SU-DHL-6 (cell line): ENCODE measurements around the gene UCHL1.

Experiments used
- H2AFZ ChIP-seq: fragments of 200-600 bp; sonication (generic); 2 replicates; pipeline ENCODE4 v1.6.1; 2014; ENCODE audit warnings: low read depth, mild to moderate bottlenecking, moderate library complexity, mixed read lengths, antibody characterized with exemption, low read length; ENCODE audit not compliant: severe bottlenecking
- H3F3A ChIP-seq: fragments of 200-600 bp; shearing (Covaris generic); 2 replicates; pipeline ENCODE4 v1.6.0; 2016; ENCODE audit warnings: antibody characterized with exemption, mild to moderate bottlenecking; ENCODE audit not compliant: insufficient read depth
- H3K27ac ChIP-seq: fragments of 200-600 bp; sonication (generic); 2 replicates; pipeline ENCODE4 v1.5.1; 2016; ENCODE audit warnings: low read depth, mild to moderate bottlenecking, low read length, moderate library complexity, mixed read lengths
- H3K27me3 ChIP-seq: fragments of 200-600 bp; sonication (generic), shearing (Covaris generic); 2 replicates; pipeline ENCODE4 v1.6.0; 2014; ENCODE audit warnings: mild to moderate bottlenecking, low read length
- H3K36me3 ChIP-seq: fragments of 200-600 bp; sonication (generic); 2 replicates; pipeline ENCODE4 v1.6.1; 2014; ENCODE audit warnings: mild to moderate bottlenecking, low read length, mixed read lengths
- H3K4me2 ChIP-seq: fragments of 300-600, 200-600 bp; shearing (Covaris generic), sonication (generic); 2 replicates; pipeline ENCODE4 v1.6.0; 2014; ENCODE audit warnings: low read length, low read depth, mild to moderate bottlenecking; ENCODE audit not compliant: poor library complexity, severe bottlenecking
- H3K4me3 ChIP-seq: fragments of 200-600 bp; sonication (generic); 2 replicates; pipeline ENCODE4 v1.5.1; 2014; ENCODE audit warnings: antibody characterized with exemption, low read length, mild to moderate bottlenecking, mixed read lengths; ENCODE audit not compliant: insufficient read depth, poor library complexity, severe bottlenecking
- H3K79me2 ChIP-seq: fragments of 200-600 bp; sonication (generic); 2 replicates; pipeline ENCODE4 v1.6.1; 2014; ENCODE audit warnings: mild to moderate bottlenecking, low read length, moderate library complexity; ENCODE audit not compliant: insufficient read depth
- H3K9ac ChIP-seq: fragments of 200-600 bp; sonication (generic); 2 replicates; pipeline ENCODE4 v1.7.0; 2014; ENCODE audit warnings: mild to moderate bottlenecking, low read length
- H3K9me2 ChIP-seq: fragments of 200-600 bp; sonication (generic); replicated peaks from 2 replicates; pipeline ENCODE4 v1.6.1; 2014; ENCODE audit warnings: low read length; ENCODE audit not compliant: insufficient read depth
- H3K9me3 ChIP-seq: fragments of 200-600 bp; sonication (generic); 2 replicates; pipeline ENCODE4 v1.6.1; 2014; ENCODE audit warnings: low read length, mixed read lengths; ENCODE audit not compliant: insufficient read depth
- H4K20me1 ChIP-seq: fragments of 200-600 bp; sonication (generic); 2 replicates; pipeline ENCODE4 v1.6.1; 2014; ENCODE audit warnings: low read depth, mild to moderate bottlenecking, antibody characterized with exemption, low read length, moderate library complexity, mixed read lengths
- CTCF ChIP-seq: fragments of 200-600 bp; sonication (generic); IDR thresholded peaks from one replicate; pipeline ENCODE4 v1.5.1; 2017; ENCODE audit warnings: antibody characterized with exemption, mild to moderate bottlenecking, low read length, moderate library complexity; ENCODE audit not compliant: insufficient read depth, poor library complexity, severe bottlenecking
- EZH2phosphoT487 ChIP-seq: fragments of 200-600 bp; sonication (generic), shearing (Covaris generic); conservative IDR thresholded peaks from 2 replicates; pipeline ENCODE4 v1.6.1; 2018; ENCODE audit warnings: mild to moderate bottlenecking, antibody characterized with exemption, low read length, moderate library complexity, mixed read lengths

The UCHL1 gene

GRCh38 chr4:41290479-41290878 is 33.8 kb downstream of the UCHL1 start:
- Histone ChIP-seq H3F3A (no peaks in the 10 kb centered on the region), H3K27me3 (no peaks in the 10 kb centered on the region), H3K4me2 (no peak overlapping the region), H3K9me2 (no peaks in the 10 kb centered on the region), H3K9me3 (peaks cover 32% of the 10 kb centered on the region; the same call in 1 of the 2 replicates), H4K20me1 (no peaks in the 10 kb centered on the region), H3K79me2 (no peaks in the 10 kb centered on the region), H2AFZ (no peak overlapping the region), H3K27ac (no peak overlapping the region), H3K4me3 (no peak overlapping the region), H3K36me3 (no peaks in the 10 kb centered on the region), H3K9ac (no peak overlapping the region)
- TF ChIP-seq EZH2phosphoT487, result no peak
- TF ChIP-seq CTCF, result no peak

GRCh38 chr4:41294445-41295062 is 37.8 kb downstream of the UCHL1 start:
- Histone ChIP-seq H3K36me3 (no peaks in the 10 kb centered on the region), H3K27ac (no peak overlapping the region), H2AFZ (no peak overlapping the region), H3F3A (no peaks in the 10 kb centered on the region), H4K20me1 (no peaks in the 10 kb centered on the region), H3K9ac (no peak overlapping the region), H3K9me3 (peaks cover 23% of the 10 kb centered on the region; the same call in 1 of the 2 replicates), H3K9me2 (no peaks in the 10 kb centered on the region), H3K4me2 (no peak overlapping the region), H3K4me3 (no peak overlapping the region), H3K79me2 (no peaks in the 10 kb centered on the region), H3K27me3 (no peaks in the 10 kb centered on the region)
- TF ChIP-seq CTCF, result no peak
- no peak for TF ChIP-seq EZH2phosphoT487

GRCh38 chr4:41296995-41297394 is 40.3 kb downstream of the UCHL1 start:
- H3K9me2 ChIP-seq, result no peaks in the 10 kb centered on the region
- no peak overlapping the region for H3K27ac ChIP-seq
- no peak overlapping the region for H3K4me2 ChIP-seq
- peaks cover 23% of the 10 kb centered on the region; the same call in 1 of the 2 replicates for H3K9me3 ChIP-seq
- no peaks in the 10 kb centered on the region for H3K27me3 ChIP-seq
- H3K4me3 ChIP-seq, result no peak overlapping the region
- H3K79me2 ChIP-seq, result no peaks in the 10 kb centered on the region
- no peak overlapping the region for H3K9ac ChIP-seq
- no peak overlapping the region for H2AFZ ChIP-seq
- H3F3A ChIP-seq, result no peaks in the 10 kb centered on the region
- no peaks in the 10 kb centered on the region for H3K36me3 ChIP-seq
- H4K20me1 ChIP-seq, result no peaks in the 10 kb centered on the region
- TF ChIP-seq EZH2phosphoT487 (no peak), CTCF (no peak)
